Endothelial cell of umbilical vein (primary cell): ENCODE measurements around the gene PSG5.
"Not testable (repeated sequence)": the region's sequence is repeated elsewhere in the genome, so short reads cannot be mapped to it uniquely, and the experiment has no call there.

Experiments used
- CTCF ChIP-seq, 2 donors: IDR thresholded peaks; 1 replicate in 1 of 2; 2 replicates in 1 of 2; pipeline ENCODE4 v1.5.1; 2011; ENCODE audit warnings: low read length in 2 of 2, mild to moderate bottlenecking in 2 of 2, moderate library complexity in 2 of 2, control low read depth in 1 of 2, inconsistent platforms in 1 of 2, low read depth in 1 of 2; ENCODE audit not compliant: insufficient read depth in 1 of 2; ENCODE audit errors: extremely low read depth in 1 of 2
- POLR2AphosphoS5 ChIP-seq: IDR thresholded peaks from 2 replicates; pipeline ENCODE4 v1.6.1; 2012; ENCODE audit warnings: low read depth, mild to moderate bottlenecking, control low read depth, low read length, moderate library complexity; ENCODE audit not compliant: insufficient read depth

- not testable (repeated sequence) for TF ChIP-seq CTCF (IDR thresholded peaks at IDR 0.05; ENCODE audit: extremely low read depth in 1 of 2, insufficient read depth in 1 of 2, low read depth in 1 of 2, low read length in 2 of 2); POLR2AphosphoS5
These were observed 55.0 kb downstream of the PSG5 start for GRCh38 chr19:43131281-43131842.
